ENCODE results near the gene TRIM25. TPM values are rescaled to one million over a fixed set of nuclear protein-coding genes. Genes with fewer than 3 reads are reported as not detected.

TRIM25 gene
- total and polyA plus RNA-seq, 2 donors = 14.9 to 18.2 TPM

DNA sequence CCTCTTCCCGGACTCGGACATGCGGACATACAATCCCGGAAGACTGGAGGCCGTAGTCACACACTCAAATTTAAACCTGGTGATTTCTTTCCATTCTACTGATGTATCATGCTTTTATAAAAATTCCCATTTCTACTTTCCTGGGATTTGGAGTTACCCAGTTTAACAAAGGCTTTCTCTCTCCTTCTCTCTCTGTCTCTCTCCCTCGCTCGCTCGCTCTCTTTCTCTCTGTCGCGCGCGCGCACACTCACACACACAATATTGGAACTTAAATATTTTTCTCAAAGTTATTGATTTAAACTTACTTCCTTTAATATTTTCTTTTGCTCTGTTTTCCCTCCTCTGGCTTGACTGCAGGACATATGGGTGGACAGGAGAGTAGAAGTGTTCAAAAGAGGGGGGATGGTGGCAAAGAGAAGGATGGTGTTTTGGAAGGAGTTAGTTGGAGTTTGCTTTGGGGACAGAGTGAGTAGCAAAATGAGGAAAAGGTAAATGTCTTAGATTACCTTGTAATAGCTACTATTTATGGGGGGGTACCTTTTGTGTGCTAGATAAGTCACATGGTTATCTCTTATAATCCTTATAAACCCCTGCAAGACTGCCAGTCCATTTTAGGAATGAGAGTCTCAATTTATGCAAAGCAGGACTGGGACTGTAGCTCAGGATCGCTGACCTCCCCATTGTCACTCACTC, 878 bp upstream of the TRIM25 start:
- WGBS = 11% methylated on average over 14 of the region's 14 CpGs
- peaks cover 36 to 37% of the 10 kb centered on the region in 2 donors for H3K4me1 ChIP-seq (ENCODE audit: control insufficient read depth in 2 of 2, insufficient read depth in 2 of 2, low read length in 2 of 2)

GRCh38 chr17:56913353-56913866, 439 bp downstream of the TRIM25 start:
- H3K9me3 ChIP-seq (ENCODE audit: control insufficient read depth in 2 of 2, insufficient read depth in 1 of 2, low read length in 1 of 2) = no peaks in the 10 kb centered on the region
- H3K4me3 ChIP-seq (ENCODE audit: low read length in 2 of 2) = peak overlapping the region; percentile 77 to 78
- H3K4me1 ChIP-seq (ENCODE audit: control insufficient read depth in 2 of 2, insufficient read depth in 2 of 2, low read length in 2 of 2) = peaks cover 42 to 43% of the 10 kb centered on the region in 2 donors
- H3K36me3 ChIP-seq (ENCODE audit: control insufficient read depth in 2 of 2, insufficient read depth in 2 of 2, low read length in 1 of 2) = peaks cover 8 to 18% of the 10 kb centered on the region in 2 donors
- DNase-seq (ENCODE audit: low read depth in 6 of 9, low spot score in 9 of 9) = peak in 1 of 9 donors; percentile 26
- peak overlapping the region; percentile 85 to 87 for H3K27ac ChIP-seq (ENCODE audit: low read depth in 1 of 2, low read length in 1 of 2)
- under 1% methylated on average over 44 of the region's 44 CpGs for WGBS
- no peaks in the 10 kb centered on the region for H3K27me3 ChIP-seq (ENCODE audit: control insufficient read depth in 2 of 2, insufficient read depth in 1 of 2, low read length in 1 of 2)

More for the DNA sequence above, 878 bp upstream of the TRIM25 start:
- peak in 2 of 9 donors; percentile 13 to 14 for DNase-seq (ENCODE audit: low read depth in 6 of 9, low spot score in 9 of 9)
- peak overlapping the region; percentile 77 to 78 for H3K4me3 ChIP-seq (ENCODE audit: low read length in 2 of 2)
- peaks cover 0 to 11% of the 10 kb centered on the region in 2 donors for H3K36me3 ChIP-seq (ENCODE audit: control insufficient read depth in 2 of 2, insufficient read depth in 2 of 2, low read length in 1 of 2)
- H3K27ac ChIP-seq (ENCODE audit: low read depth in 1 of 2, low read length in 1 of 2) = no peak overlapping the region
- no peaks in the 10 kb centered on the region for H3K27me3 ChIP-seq (ENCODE audit: control insufficient read depth in 2 of 2, insufficient read depth in 1 of 2, low read length in 1 of 2)
- no peaks in the 10 kb centered on the region for H3K9me3 ChIP-seq (ENCODE audit: control insufficient read depth in 2 of 2, insufficient read depth in 1 of 2, low read length in 1 of 2)

DNA sequence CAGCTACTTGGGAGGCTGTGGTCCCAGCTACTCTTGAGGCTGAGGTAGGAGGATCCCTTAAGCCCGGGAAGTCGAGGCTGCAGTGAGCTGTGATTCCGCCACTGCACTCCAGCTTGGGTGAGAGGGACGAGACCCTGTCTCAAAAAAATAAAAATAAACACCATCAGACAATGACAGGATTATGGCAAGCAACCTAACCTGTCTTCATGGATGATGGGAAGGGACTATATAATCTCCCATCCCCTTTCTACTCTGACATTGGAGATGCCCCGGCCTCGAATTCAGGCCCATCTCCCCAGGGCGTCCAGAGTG, 893 bp downstream of the TRIM25 start:
- DNase-seq (ENCODE audit: low read depth in 6 of 9, low spot score in 9 of 9) = no peak
- Histone ChIP-seq H3K27ac (ENCODE audit: low read depth in 1 of 2, low read length in 1 of 2) (no peak overlapping the region), H3K36me3 (ENCODE audit: control insufficient read depth in 2 of 2, insufficient read depth in 2 of 2, low read length in 1 of 2) (peaks cover 12 to 22% of the 10 kb centered on the region in 2 donors), H3K4me3 (ENCODE audit: low read length in 2 of 2) (peak overlapping the region; percentile 77 to 78), H3K4me1 (ENCODE audit: control insufficient read depth in 2 of 2, insufficient read depth in 2 of 2, low read length in 2 of 2) (peaks cover 42 to 43% of the 10 kb centered on the region in 2 donors), H3K9me3 (ENCODE audit: control insufficient read depth in 2 of 2, insufficient read depth in 1 of 2, low read length in 1 of 2) (no peaks in the 10 kb centered on the region), H3K27me3 (ENCODE audit: control insufficient read depth in 2 of 2, insufficient read depth in 1 of 2, low read length in 1 of 2) (no peaks in the 10 kb centered on the region)
- 33% methylated on average over 7 of the region's 7 CpGs for WGBS

GRCh38 chr17:56912105-56912999, 1.5 kb downstream of the TRIM25 start:
- Histone ChIP-seq H3K27me3 (ENCODE audit: control insufficient read depth in 2 of 2, insufficient read depth in 1 of 2, low read length in 1 of 2) (no peaks in the 10 kb centered on the region), H3K27ac (ENCODE audit: low read depth in 1 of 2, low read length in 1 of 2) (no peak overlapping the region), H3K4me3 (ENCODE audit: low read length in 2 of 2) (peak overlapping the region; percentile 77 to 78), H3K36me3 (ENCODE audit: control insufficient read depth in 2 of 2, insufficient read depth in 2 of 2, low read length in 1 of 2) (peaks cover 12 to 29% of the 10 kb centered on the region in 2 donors), H3K4me1 (ENCODE audit: control insufficient read depth in 2 of 2, insufficient read depth in 2 of 2, low read length in 2 of 2) (peaks cover 42 to 43% of the 10 kb centered on the region in 2 donors), H3K9me3 (ENCODE audit: control insufficient read depth in 2 of 2, insufficient read depth in 1 of 2, low read length in 1 of 2) (no peaks in the 10 kb centered on the region)
- 68% methylated on average over 21 of the region's 21 CpGs for WGBS
- no peak for DNase-seq (ENCODE audit: low read depth in 6 of 9, low spot score in 9 of 9)

- Histone ChIP-seq H3K9me3 (ENCODE audit: control insufficient read depth in 2 of 2, insufficient read depth in 1 of 2, low read length in 1 of 2) (no peaks in the 10 kb centered on the region), H3K27me3 (ENCODE audit: control insufficient read depth in 2 of 2, insufficient read depth in 1 of 2, low read length in 1 of 2) (no peaks in the 10 kb centered on the region), H3K4me3 (ENCODE audit: low read length in 2 of 2) (no peak overlapping the region), H3K36me3 (ENCODE audit: control insufficient read depth in 2 of 2, insufficient read depth in 2 of 2, low read length in 1 of 2) (peaks cover 23 to 45% of the 10 kb centered on the region in 2 donors), H3K27ac (ENCODE audit: low read depth in 1 of 2, low read length in 1 of 2) (peak overlapping the region in 1 of 2 donors; percentile 34), H3K4me1 (ENCODE audit: control insufficient read depth in 2 of 2, insufficient read depth in 2 of 2, low read length in 2 of 2) (peaks cover 42 to 43% of the 10 kb centered on the region in 2 donors)
- DNase-seq (ENCODE audit: low read depth in 6 of 9, low spot score in 9 of 9) = no peak
- WGBS = 83% methylated on average over 7 of the region's 7 CpGs
Measured at GRCh38 chr17:56910509-56911235, 3.2 kb downstream of the TRIM25 start.

DNA sequence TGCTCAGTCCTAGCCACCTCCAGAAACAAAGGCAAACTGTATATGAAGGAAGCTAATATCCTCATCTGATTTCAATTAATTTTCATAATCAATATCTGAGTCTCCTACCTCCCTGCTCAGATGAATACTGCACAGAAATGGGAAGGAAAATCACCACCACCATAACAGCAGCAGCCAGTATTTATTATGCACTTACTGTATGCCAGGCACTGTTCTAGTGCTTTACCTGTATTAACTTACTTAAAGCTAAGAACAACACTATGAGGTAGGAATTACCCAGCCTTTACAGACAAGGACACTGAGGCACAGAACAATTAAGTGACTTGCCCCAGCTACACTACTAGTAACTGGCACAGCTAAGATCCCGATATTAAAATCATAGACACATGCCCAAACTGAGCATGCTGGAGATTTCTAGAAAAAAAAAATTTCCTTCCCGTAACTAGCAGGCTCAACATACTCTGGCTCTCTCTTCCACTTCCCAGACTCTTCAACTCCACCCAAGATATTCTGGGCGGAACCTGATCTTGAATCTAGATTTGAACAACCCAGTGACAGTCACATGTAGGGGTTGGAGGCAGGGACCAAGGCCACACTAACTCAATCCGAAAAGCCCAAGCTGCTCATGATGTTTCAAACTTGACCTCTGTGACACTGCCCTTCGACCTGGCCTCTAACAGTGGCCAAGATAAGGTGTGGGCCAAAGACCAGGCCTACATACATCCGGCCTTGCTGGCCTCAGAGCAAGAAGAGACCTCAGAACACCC, 3.9 kb downstream of the TRIM25 start:
- peaks cover 38 to 42% of the 10 kb centered on the region in 2 donors for H3K4me1 ChIP-seq (ENCODE audit: control insufficient read depth in 2 of 2, insufficient read depth in 2 of 2, low read length in 2 of 2)
- peak overlapping the region in 1 of 2 donors; percentile 34 for H3K27ac ChIP-seq (ENCODE audit: low read depth in 1 of 2, low read length in 1 of 2)
- no peaks in the 10 kb centered on the region for H3K27me3 ChIP-seq (ENCODE audit: control insufficient read depth in 2 of 2, insufficient read depth in 1 of 2, low read length in 1 of 2)
- WGBS = 93% methylated on average over 6 of the region's 6 CpGs
- no peak for DNase-seq (ENCODE audit: low read depth in 6 of 9, low spot score in 9 of 9)
- peaks cover 23 to 52% of the 10 kb centered on the region in 2 donors for H3K36me3 ChIP-seq (ENCODE audit: control insufficient read depth in 2 of 2, insufficient read depth in 2 of 2, low read length in 1 of 2)
- no peaks in the 10 kb centered on the region for H3K9me3 ChIP-seq (ENCODE audit: control insufficient read depth in 2 of 2, insufficient read depth in 1 of 2, low read length in 1 of 2)
- H3K4me3 ChIP-seq (ENCODE audit: low read length in 2 of 2) = no peak overlapping the region

DNA sequence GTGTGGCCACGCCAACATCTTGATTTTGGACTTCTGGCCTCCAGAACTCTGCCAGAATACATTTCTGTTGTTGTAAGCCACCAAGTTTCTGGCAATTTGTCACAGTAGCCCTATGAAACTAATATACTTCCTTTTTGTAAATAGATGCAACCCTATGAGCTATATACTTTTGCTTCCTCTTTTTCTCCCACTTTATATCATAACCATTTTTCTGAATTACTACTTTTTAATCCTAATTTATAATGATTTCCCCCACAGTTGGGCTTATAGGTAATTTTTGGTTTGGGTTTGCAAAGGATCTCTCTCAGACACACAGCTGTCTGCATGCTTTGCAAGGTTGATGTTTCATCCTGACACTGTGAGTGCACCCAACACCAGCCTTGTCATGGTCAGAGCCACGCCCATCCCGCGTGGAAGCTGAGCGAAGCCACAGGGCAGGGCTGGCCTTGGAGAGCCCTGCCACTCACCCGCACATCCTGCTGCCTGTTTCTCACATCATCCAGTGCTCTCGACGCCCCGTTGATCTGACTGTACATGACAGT, 5.8 kb downstream of the TRIM25 start:
- Histone ChIP-seq H3K4me3 (ENCODE audit: low read length in 2 of 2) (no peak overlapping the region), H3K27me3 (ENCODE audit: control insufficient read depth in 2 of 2, insufficient read depth in 1 of 2, low read length in 1 of 2) (no peaks in the 10 kb centered on the region), H3K27ac (ENCODE audit: low read depth in 1 of 2, low read length in 1 of 2) (no peak overlapping the region), H3K9me3 (ENCODE audit: control insufficient read depth in 2 of 2, insufficient read depth in 1 of 2, low read length in 1 of 2) (no peaks in the 10 kb centered on the region), H3K4me1 (ENCODE audit: control insufficient read depth in 2 of 2, insufficient read depth in 2 of 2, low read length in 2 of 2) (peaks cover 34 to 36% of the 10 kb centered on the region in 2 donors), H3K36me3 (ENCODE audit: control insufficient read depth in 2 of 2, insufficient read depth in 2 of 2, low read length in 1 of 2) (peaks cover 40 to 71% of the 10 kb centered on the region in 2 donors)
- DNase-seq (ENCODE audit: low read depth in 6 of 9, low spot score in 9 of 9) = no peak
- 66% methylated on average over 9 of the region's 9 CpGs for WGBS

GRCh38 chr17:56903560-56903959, 10.3 kb downstream of the TRIM25 start:
- WGBS = 98% methylated on average over 5 of the region's 5 CpGs
- H3K4me1 ChIP-seq (ENCODE audit: control insufficient read depth in 2 of 2, insufficient read depth in 2 of 2, low read length in 2 of 2) = peaks cover 0 to 2% of the 10 kb centered on the region in 2 donors
- DNase-seq (ENCODE audit: low read depth in 6 of 9, low spot score in 9 of 9) = no peak
- no peaks in the 10 kb centered on the region for H3K9me3 ChIP-seq (ENCODE audit: control insufficient read depth in 2 of 2, insufficient read depth in 1 of 2, low read length in 1 of 2)
- peaks cover 78 to 99% of the 10 kb centered on the region in 2 donors for H3K36me3 ChIP-seq (ENCODE audit: control insufficient read depth in 2 of 2, insufficient read depth in 2 of 2, low read length in 1 of 2)
- no peaks in the 10 kb centered on the region for H3K27me3 ChIP-seq (ENCODE audit: control insufficient read depth in 2 of 2, insufficient read depth in 1 of 2, low read length in 1 of 2)
- H3K4me3 ChIP-seq (ENCODE audit: low read length in 2 of 2) = no peak overlapping the region
- H3K27ac ChIP-seq (ENCODE audit: low read depth in 1 of 2, low read length in 1 of 2) = no peak overlapping the region
